ENCODE results near the gene ZNF30.
"Not testable (repeated sequence)": the region's sequence is repeated elsewhere in the genome, so short reads cannot be mapped to it uniquely, and the experiment has no call there.

The ZNF30 gene

GRCh38 chr19:34926685-34927375, at the start of gene ZNF30:
ZNF30 (plus strand) TSS chr19:34926903; CDS start chr19:34929948, 3,045 bp downstream.
- DNase-seq (ENCODE audit: low read depth in 2 of 2): peak; percentile 51 to 70

- no peak for DNase-seq (ENCODE audit: low read depth in 2 of 2)
Measured at GRCh38 chr19:34879563-34879962, 47.1 kb upstream of the ZNF30 start.

- DNase-seq (ENCODE audit: low read depth in 2 of 2): no peak
Measured at GRCh38 chr19:34880034-34880433, 46.7 kb upstream of the ZNF30 start.

- no peak for DNase-seq (ENCODE audit: low read depth in 2 of 2)
Measured at GRCh38 chr19:34881982-34882381, 44.7 kb upstream of the ZNF30 start.

- no peak for DNase-seq (ENCODE audit: low read depth in 2 of 2)
Measured at GRCh38 chr19:34888091-34888490, 38.6 kb upstream of the ZNF30 start.

GRCh38 chr19:34900245-34900644, 26.5 kb upstream of the ZNF30 start:
- DNase-seq (ENCODE audit: low read depth in 2 of 2): no peak

GRCh38 chr19:34904664-34905527, 21.8 kb upstream of the ZNF30 start:
- DNase-seq (ENCODE audit: low read depth in 2 of 2): no peak

- DNase-seq (ENCODE audit: low read depth in 2 of 2): no peak
Measured at GRCh38 chr19:34910770-34911169, 15.9 kb upstream of the ZNF30 start.

- not testable (repeated sequence) for DNase-seq (ENCODE audit: low read depth in 2 of 2)
Measured at GRCh38 chr19:34917144-34917543, 9.6 kb upstream of the ZNF30 start.

- no peak for DNase-seq (ENCODE audit: low read depth in 2 of 2)
Measured at GRCh38 chr19:34918190-34918589, 8.5 kb upstream of the ZNF30 start.

- DNase-seq (ENCODE audit: low read depth in 2 of 2): not testable (repeated sequence)
Measured at GRCh38 chr19:34920090-34920786, 6.5 kb upstream of the ZNF30 start.

- DNase-seq (ENCODE audit: low read depth in 2 of 2): no peak
Measured at GRCh38 chr19:34925278-34925855, 1.3 kb upstream of the ZNF30 start.

- no peak for DNase-seq (ENCODE audit: low read depth in 2 of 2)
Measured at GRCh38 chr19:34926361-34926684, 380 bp upstream of the ZNF30 start.

GRCh38 chr19:34932494-34932893, 5.8 kb downstream of the ZNF30 start:
- no peak for DNase-seq (ENCODE audit: low read depth in 2 of 2)

GRCh38 chr19:34936184-34936583, 9.5 kb downstream of the ZNF30 start:
- no peak for DNase-seq (ENCODE audit: low read depth in 2 of 2)

- DNase-seq (ENCODE audit: low read depth in 2 of 2): no peak
Measured at GRCh38 chr19:34938886-34939285, 12.2 kb downstream of the ZNF30 start.

- no peak for DNase-seq (ENCODE audit: low read depth in 2 of 2)
Measured at GRCh38 chr19:34943861-34944573, 17.3 kb downstream of the ZNF30 start.

GRCh38 chr19:34953092-34953491, 26.4 kb downstream of the ZNF30 start:
- no peak for DNase-seq (ENCODE audit: low read depth in 2 of 2)

GRCh38 chr19:34957830-34958751, 31.4 kb downstream of the ZNF30 start:
- DNase-seq (ENCODE audit: low read depth in 2 of 2): no peak

- DNase-seq (ENCODE audit: low read depth in 2 of 2): no peak
Measured at GRCh38 chr19:34959021-34959420, 32.3 kb downstream of the ZNF30 start.
